H1 (cell line): ENCODE measurements around the gene ABCF2. TPM values are rescaled to one million over a fixed set of nuclear protein-coding genes. Genes with fewer than 3 reads are reported as not detected.

Source experiments
- CTCF ChIA-PET: fragments of 300-600 bp; sonication (Branson Sonifier 250); formaldehyde crosslinking; loops from one replicate; lab custom pipeline; 2021; ENCODE audit not compliant: partially characterized antibody; lab: Charles Lee
- POLR2A ChIA-PET: fragments of 300-600 bp; sonication (Branson Sonifier 250); formaldehyde crosslinking; loops from one replicate; lab custom pipeline; 2021; ENCODE audit warnings: inconsistent platforms; ENCODE audit not compliant: partially characterized antibody; lab: Charles Lee
- DNase-seq, 2 experiments: peaks; one replicate each; pipeline versions ENCODE4 v3.0.0 to v3.0.0-alpha.2; 2010 to 2022; ENCODE audit warnings: low spot score in 2 of 2, low read depth in 1 of 2, mixed read lengths in 1 of 2
- FAIRE-seq: peaks from 2 replicates; lab custom pipeline; 2011; peaks lifted over from hg19 to GRCh38; lab: Jason Lieb, UNC
- H2AFZ ChIP-seq: 2 replicates; pipeline ENCODE4 v1.8.1; 2012; ENCODE audit warnings: low read length, inconsistent platforms
- H2AK5ac ChIP-seq: 2 replicates; pipeline ENCODE4 v1.6.1; 2013; ENCODE audit warnings: low read depth, low read length
- H2BK120ac ChIP-seq: replicated peaks from 2 replicates; pipeline ENCODE3; 2013; ENCODE audit warnings: low read depth, low read length, inconsistent platforms
- H2BK12ac ChIP-seq: 2 replicates; pipeline ENCODE4 v1.6.1; 2013; ENCODE audit warnings: low read depth, low read length
- H2BK15ac ChIP-seq: 2 replicates; pipeline ENCODE4 v1.6.1; 2013; ENCODE audit warnings: low read length
- H2BK20ac ChIP-seq: 2 replicates; pipeline ENCODE4 v1.6.1; 2013; ENCODE audit warnings: low read length
- H2BK5ac ChIP-seq: 2 replicates; pipeline ENCODE4 v1.6.1; 2013; ENCODE audit warnings: low read depth, low read length
- H3K14ac ChIP-seq: 2 replicates; pipeline ENCODE4 v1.6.1; 2013; ENCODE audit warnings: inconsistent platforms; ENCODE audit not compliant: insufficient read length
- H3K18ac ChIP-seq: 2 replicates; pipeline ENCODE4 v1.6.1; 2013; ENCODE audit warnings: low read length; ENCODE audit errors: extremely low read depth
- H3K23ac ChIP-seq: 2 replicates; pipeline ENCODE4 v1.6.1; 2013; ENCODE audit warnings: inconsistent platforms; ENCODE audit not compliant: insufficient read length
- H3K23me2 ChIP-seq: 2 replicates; pipeline ENCODE4 v1.6.1; 2013; ENCODE audit warnings: low read depth, low read length
- H3K27ac ChIP-seq: 2 replicates; pipeline ENCODE4 v1.6.1; 2011; ENCODE audit warnings: low read depth, low read length, inconsistent platforms
- H3K27me3 ChIP-seq, 4 experiments: replicated peaks in 1 of 4; 1 replicate in 1 of 4; 2 replicates in 3 of 4; pipeline versions ENCODE4 v1.6.1 to v1.8.1; 2011 to 2013; ENCODE audit warnings: low read length in 3 of 4, mild to moderate bottlenecking in 3 of 4, inconsistent platforms in 2 of 4, mixed read lengths in 2 of 4, moderate library complexity in 1 of 4; ENCODE audit not compliant: control insufficient read depth in 3 of 4, insufficient read depth in 3 of 4; ENCODE audit errors: extremely low read depth in 1 of 4
- H3K36me3 ChIP-seq, 4 experiments: 2 replicates each; pipeline versions ENCODE4 v1.6.1 to v1.8.1; 2011 to 2013; ENCODE audit warnings: mild to moderate bottlenecking in 4 of 4, low read length in 3 of 4, moderate library complexity in 2 of 4, control low read depth in 1 of 4, inconsistent platforms in 1 of 4; ENCODE audit not compliant: insufficient read depth in 4 of 4, control insufficient read depth in 2 of 4
- H3K4ac ChIP-seq: replicated peaks from 2 replicates; pipeline ENCODE3; 2013; ENCODE audit warnings: low read length, low read depth, mixed read lengths, inconsistent platforms; ENCODE audit not compliant: insufficient read length
- H3K4me1 ChIP-seq, 4 experiments: replicated peaks in 1 of 4; 1 replicate in 1 of 4; 2 replicates in 3 of 4; pipeline versions ENCODE4 v1.6.1 to v1.8.1; 2011 to 2013; ENCODE audit warnings: low read length in 3 of 4, inconsistent platforms in 2 of 4, mixed read lengths in 1 of 4; ENCODE audit not compliant: insufficient read depth in 4 of 4, control insufficient read depth in 3 of 4
- H3K4me2 ChIP-seq, 2 experiments: 2 replicates each; pipeline versions ENCODE4 v1.6.1 to v1.8.1; 2011 to 2013; ENCODE audit warnings: low read depth in 2 of 2, low read length in 2 of 2, control low read depth in 1 of 2, inconsistent platforms in 1 of 2, mild to moderate bottlenecking in 1 of 2; ENCODE audit not compliant: insufficient read depth in 1 of 2
- H3K4me3 ChIP-seq, 4 experiments: fragments of 200-600, 300-600 bp in 1 of 4; sonication (generic), shearing (Covaris generic), sonication (Bioruptor Twin) in 1 of 4; 2 replicates each; pipeline versions ENCODE4 v1.5.1 to v1.8.1; 2011 to 2016; ENCODE audit warnings: low read length in 4 of 4, low read depth in 3 of 4, control low read depth in 2 of 4, inconsistent platforms in 2 of 4, mild to moderate bottlenecking in 2 of 4, mixed read lengths in 1 of 4, moderate library complexity in 1 of 4; ENCODE audit not compliant: insufficient read depth in 2 of 4; ENCODE audit errors: extremely low read depth in 1 of 4
- H3K56ac ChIP-seq: replicated peaks from 2 replicates; pipeline ENCODE3; 2013; ENCODE audit warnings: low read depth, mild to moderate bottlenecking, mixed read lengths, low read length, inconsistent platforms; ENCODE audit not compliant: insufficient read length
- H3K79me1 ChIP-seq: 2 replicates; pipeline ENCODE4 v1.6.1; 2013; ENCODE audit warnings: low read depth, low read length, control low read depth
- H3K79me2 ChIP-seq, 2 experiments: 2 replicates each; pipeline versions ENCODE4 v1.6.1 to v1.8.1; 2012 to 2013; ENCODE audit warnings: low read length in 2 of 2, mild to moderate bottlenecking in 2 of 2, inconsistent platforms in 1 of 2; ENCODE audit not compliant: insufficient read depth in 2 of 2, control insufficient read depth in 1 of 2
- H3K9ac ChIP-seq, 4 experiments: replicated peaks in 1 of 4; 1 replicate in 1 of 4; 2 replicates in 3 of 4; pipeline versions ENCODE4 v1.6.1 to v1.8.1; 2011 to 2013; ENCODE audit warnings: low read depth in 3 of 4, low read length in 3 of 4, control low read depth in 2 of 4, mild to moderate bottlenecking in 2 of 4, moderate library complexity in 2 of 4, inconsistent platforms in 1 of 4; ENCODE audit errors: extremely low read depth in 1 of 4
- H3K9me3 ChIP-seq, 2 experiments: 2 replicates each; pipeline versions ENCODE4 v1.6.1 to v1.8.1; 2012 to 2013; ENCODE audit warnings: mild to moderate bottlenecking in 2 of 2, moderate library complexity in 2 of 2, control low read depth in 1 of 2, inconsistent platforms in 1 of 2, low read depth in 1 of 2, low read length in 1 of 2, mixed read lengths in 1 of 2; ENCODE audit not compliant: insufficient read depth in 2 of 2
- H4K20me1 ChIP-seq, 2 experiments: replicated peaks in 1 of 2; 2 replicates each; pipeline versions ENCODE3 to v1.8.1; 2011 to 2013; ENCODE audit warnings: inconsistent platforms in 2 of 2, low read length in 2 of 2, mild to moderate bottlenecking in 1 of 2; ENCODE audit not compliant: insufficient read depth in 2 of 2, control insufficient read depth in 1 of 2
- H4K5ac ChIP-seq: 2 replicates; pipeline ENCODE4 v1.6.1; 2013; ENCODE audit warnings: low read length, low read depth, mixed read lengths, inconsistent platforms; ENCODE audit not compliant: insufficient read length
- H4K8ac ChIP-seq: 2 replicates; pipeline ENCODE4 v1.8.0; 2013; ENCODE audit warnings: mild to moderate bottlenecking, moderate library complexity, low read length, inconsistent platforms; ENCODE audit not compliant: insufficient read depth; ENCODE audit errors: extremely low read depth
- H4K91ac ChIP-seq: replicated peaks from 2 replicates; pipeline ENCODE3; 2013; ENCODE audit warnings: low read length, mixed read lengths, inconsistent platforms; ENCODE audit not compliant: insufficient read length
- ASH2L ChIP-seq: fragments of 200-600, 300-600 bp; sonication (generic); IDR thresholded peaks from one replicate; pipeline ENCODE4 v1.7.1; 2017; ENCODE audit warnings: low read length
- BCL11A ChIP-seq, 2 experiments: IDR thresholded peaks; one replicate each; pipeline ENCODE4 v1.6.1; 2011; ENCODE audit warnings: low read depth in 2 of 2, low read length in 2 of 2, mild to moderate bottlenecking in 2 of 2
- CBX5 ChIP-seq: fragments of 300-800, 300-1000 bp; sonication (generic); IDR thresholded peaks from 2 replicates; pipeline ENCODE4 v1.7.1; 2016; ENCODE audit warnings: antibody characterized with exemption, low read length, low read depth
- CBX8 ChIP-seq: fragments of 300-800, 300-1000 bp; sonication (generic); IDR thresholded peaks from 2 replicates; pipeline ENCODE4 v1.7.1; 2016; ENCODE audit warnings: low read depth, low read length, borderline replicate concordance
- FOSL1 ChIP-seq: IDR thresholded peaks from 2 replicates; pipeline ENCODE4 v1.6.1; 2011; ENCODE audit warnings: mild to moderate bottlenecking, low read depth, low read length, moderate library complexity; ENCODE audit not compliant: insufficient read depth
- HDAC6 ChIP-seq: IDR thresholded peaks from one replicate; pipeline ENCODE4 v1.7.1; 2012; ENCODE audit warnings: low read depth, mild to moderate bottlenecking, inconsistent platforms, low read length, moderate library complexity
- JUND ChIP-seq: IDR thresholded peaks from 2 replicates; pipeline ENCODE4 v1.6.1; 2011; ENCODE audit warnings: mild to moderate bottlenecking, improper control_type of control experiment, low read length
- KDM1A ChIP-seq: fragments of 200-600, 300-600 bp; sonication (generic); IDR thresholded peaks from 2 replicates; pipeline ENCODE4 v1.7.1; 2016; ENCODE audit warnings: mild to moderate bottlenecking, low read length, borderline replicate concordance
- KDM5A ChIP-seq: fragments of 200-600 bp; IDR thresholded peaks from 2 replicates; pipeline ENCODE4 v1.7.1; 2012; ENCODE audit warnings: mild to moderate bottlenecking, low read length, inconsistent platforms, mixed read lengths
- MAFK ChIP-seq: IDR thresholded peaks from 2 replicates; pipeline ENCODE4 v1.6.1; 2012; ENCODE audit warnings: low read depth, mild to moderate bottlenecking, improper control_type of control experiment, low read length
- RFX5 ChIP-seq: IDR thresholded peaks from 2 replicates; pipeline ENCODE4 v1.6.1; 2011; ENCODE audit warnings: low read depth, low read length, improper control_type of control experiment, borderline replicate concordance
- SAP30 ChIP-seq: fragments of 300-600 bp; sonication (generic); IDR thresholded peaks from 2 replicates; pipeline ENCODE4 v1.7.1; 2012; ENCODE audit warnings: low read length, moderate library complexity, mild to moderate bottlenecking, inconsistent platforms; ENCODE audit not compliant: insufficient read depth, insufficient replicate concordance
- SIRT6 ChIP-seq: IDR thresholded peaks from one replicate; pipeline ENCODE4 v1.7.1; 2012; ENCODE audit warnings: low read length, inconsistent platforms
- SRF ChIP-seq: IDR thresholded peaks from 2 replicates; pipeline ENCODE4 v1.6.1; 2011; ENCODE audit warnings: mild to moderate bottlenecking, low read depth, low read length, moderate library complexity
- YY1 ChIP-seq: IDR thresholded peaks from 2 replicates; pipeline ENCODE4 v1.6.1; 2011; ENCODE audit warnings: low read depth, mild to moderate bottlenecking, low read length
- WGBS, 2 experiments: shearing (Covaris generic) in 1 of 2; methylation state at CpG; one replicate each; pipeline versions ENCODE4 v1.1.6 to v1.1.7; 2013 to 2015; ENCODE audit warnings: low lambda C conversion rate in 2 of 2, mixed read lengths in 2 of 2, inconsistent platforms in 1 of 2, low coverage in 1 of 2, missing lambda C conversion rate in 1 of 2; ENCODE audit not compliant: insufficient replicate concordance in 2 of 2, insufficient coverage in 1 of 2, insufficient read length in 1 of 2; ENCODE audit errors: extremely low coverage in 1 of 2, missing lambda C conversion rate in 1 of 2; 5-methylcytosine and 5-hydroxymethylcytosine counted together
- polyA plus RNA-seq, 7 experiments: library from polyadenylated mRNA; depleted of rRNA in 3 of 7; stranded (reverse) in 5 of 7; unstranded in 2 of 7; fragments of >200 nt in 5 of 7; fragments of 200-250 nt in 2 of 7; gene quantifications; 1 replicate in 5 of 7; 2 replicates in 1 of 7; 4 replicates in 1 of 7; pipeline versions ENCODE4 v1.2.1 to v1.2.3, GENCODE V29; 2011 to 2013; ENCODE audit warnings: missing spikeins in 2 of 7, mixed read lengths in 2 of 7
- total RNA-seq: library from RNA; stranded (reverse); fragmentation: NEBNext Ultra II Directional; extraction: Animal tissue kit (Norgen Biotek cat#: 25700); gene quantifications from 2 replicates; pipeline ENCODE4 v1.2.1, GENCODE V29; 2021

The ABCF2 gene
- total and polyA plus RNA-seq, 2 of the 8 experiments (the other 6 are each of a cell fraction or from before 2014, with no cell fraction given) = 28.0 to 55.0 TPM

GRCh38 chr7:151269511-151269910 lies 42.5 kb upstream of the ABCF2 start:
- Histone ChIP-seq H3K4me3 (no peak overlapping the region), H3K4ac (no peak overlapping the region), H4K5ac (no peak overlapping the region), H3K36me3 (no peaks in the 10 kb centered on the region), H2BK20ac (no peak overlapping the region), H3K4me2 (no peak overlapping the region), H4K20me1 (peaks cover 0 to 3% of the 10 kb centered on the region in 2 experiments), H3K18ac (no peak overlapping the region), H2BK5ac (no peak overlapping the region), H2BK12ac (peak overlapping the region; percentile 43; the same call in 1 of the 2 replicates), H2BK120ac (no peak overlapping the region), H3K79me2 (no peaks in the 10 kb centered on the region), H3K56ac (no peak overlapping the region), H4K8ac (no peak overlapping the region), H3K27me3 (no peaks in the 10 kb centered on the region; a peak in 1 of 7 replicates), H3K23ac (no peak overlapping the region), H3K9ac (no peak overlapping the region), H2AFZ (no peak overlapping the region), H3K4me1 (no peaks in the 10 kb centered on the region), H4K91ac (no peak overlapping the region), H3K23me2 (no peaks in the 10 kb centered on the region), H3K79me1 (no peaks in the 10 kb centered on the region), H2AK5ac (no peak overlapping the region), H3K27ac (no peak overlapping the region), H3K14ac (no peak overlapping the region), H3K9me3 (no peaks in the 10 kb centered on the region), H2BK15ac (peak overlapping the region; percentile 46; the same call in 1 of the 2 replicates)
- 92% methylated on average over 10 of the region's 10 CpGs; no CpG with 5 or more reads in 1 of the 2 experiments for WGBS, 2 experiments
- DNase-seq (no peak), FAIRE-seq (no peak)
- POLR2A ChIA-PET = no interaction called here
- CTCF ChIA-PET = interaction anchor here (1.4 kb wide), 1 partner anchor 13 kb away, joined by 3 read pairs; no protein-coding TSS in a partner anchor
- TF ChIP-seq SAP30 (no peak), KDM1A (no peak), JUND (no peak), BCL11A (IDR thresholded peaks at IDR 0.05; ENCODE audit: low read depth in 2 of 2, low read length in 2 of 2) (no peak), FOSL1 (no peak), SIRT6 (no peak), SRF (no peak), KDM5A (no peak), YY1 (no peak), CBX5 (no peak), MAFK (no peak), ASH2L (no peak), CBX8 (no peak), RFX5 (no peak), HDAC6 (no peak)
